IPS-11a (cell line): ENCODE measurements around the gene GCA.
A peak's percentile ranks its signal among the peaks of the same experiment; 100 is the strongest.

Source experiments
- H3K4me3 ChIP-seq: one replicate; pipeline ENCODE4 v1.5.1; 2013; ENCODE audit warnings: low read depth, low read length, control low read depth

GCA gene

GRCh38 chr2:162343824-162344616 lies at the start of gene GCA:
GCA (plus strand) TSS chr2:162344132; CDS start chr2:162344249, 117 bp downstream.
- H3K4me3 ChIP-seq = peak within 1 kb of the TSS; percentile 81

GRCh38 chr2:162295009-162295408 lies 48.9 kb upstream of the GCA start:
- no peak overlapping the region for H3K4me3 ChIP-seq

- H3K4me3 ChIP-seq = no peak overlapping the region
Measured at GRCh38 chr2:162297925-162298552, 45.9 kb upstream of the GCA start.

GRCh38 chr2:162298669-162299335 lies 45.1 kb upstream of the GCA start:
- no peak overlapping the region for H3K4me3 ChIP-seq

GRCh38 chr2:162300266-162300665 lies 43.7 kb upstream of the GCA start:
- H3K4me3 ChIP-seq = no peak overlapping the region

GRCh38 chr2:162301151-162301804 lies 42.7 kb upstream of the GCA start:
- H3K4me3 ChIP-seq = no peak overlapping the region

GRCh38 chr2:162301877-162302276 lies 42.1 kb upstream of the GCA start:
- H3K4me3 ChIP-seq = no peak overlapping the region

- no peak overlapping the region for H3K4me3 ChIP-seq
Measured at GRCh38 chr2:162305901-162306300, 38.0 kb upstream of the GCA start.

GRCh38 chr2:162308747-162309503 lies 35.0 kb upstream of the GCA start:
- H3K4me3 ChIP-seq = no peak overlapping the region

GRCh38 chr2:162312853-162313252 lies 31.1 kb upstream of the GCA start:
- H3K4me3 ChIP-seq = no peak overlapping the region

- no peak overlapping the region for H3K4me3 ChIP-seq
Measured at GRCh38 chr2:162315938-162316337, 28.0 kb upstream of the GCA start.

GRCh38 chr2:162316590-162316989 lies 27.3 kb upstream of the GCA start:
- no peak overlapping the region for H3K4me3 ChIP-seq

- H3K4me3 ChIP-seq = no peak overlapping the region
Measured at GRCh38 chr2:162317058-162317742, 26.7 kb upstream of the GCA start.

GRCh38 chr2:162317861-162318327 lies 26.0 kb upstream of the GCA start:
- H3K4me3 ChIP-seq = peak overlapping the region; percentile 74

- H3K4me3 ChIP-seq = peak within 1 kb of the TSS; percentile 74
Measured at GRCh38 chr2:162318328-162319180, 25.4 kb upstream of the GCA start, which contains the start of gene IFIH1. IFIH1 (minus strand) TSS chr2:162318684; CDS start chr2:162318307, 377 bp downstream.

- no peak overlapping the region for H3K4me3 ChIP-seq
Measured at GRCh38 chr2:162320864-162321517, 22.9 kb upstream of the GCA start.

- H3K4me3 ChIP-seq = no peak overlapping the region
Measured at GRCh38 chr2:162324953-162325352, 19.0 kb upstream of the GCA start.

- H3K4me3 ChIP-seq = no peak overlapping the region
Measured at GRCh38 chr2:162327134-162327769, 16.7 kb upstream of the GCA start.
